Heart left ventricle (tissue), 16 donors: ENCODE data around the gene PEX19. TPM values are rescaled to one million over a fixed set of nuclear protein-coding genes. Genes with fewer than 3 reads are reported as not detected.
A peak's percentile ranks its signal among the peaks of the same experiment; 100 is the strongest.

ENCODE experiments used
- ATAC-seq, 4 donors: fragments of 200-7000 bp; cut with Tn5 transposase; one replicate each; pipeline ENCODE4 v1.9.1; 2020 to 2022; ENCODE audit warnings: moderate library complexity in 4 of 4, mild to moderate bottlenecking in 3 of 4, moderate number of reproducible peaks in 1 of 4
- DNase-seq, 5 donors: peaks; one replicate each; pipeline ENCODE4 v3.0.0-alpha.2; 2020
- H3K27ac ChIP-seq, 12 donors: fragments of 200-600 bp; sonication (generic) in 4 of 12; one replicate each; pipeline versions ENCODE4 v1.5.0 to v1.8.0; 2016 to 2022; ENCODE audit warnings: mild to moderate bottlenecking in 2 of 12
- H3K27me3 ChIP-seq, 9 donors: fragments of 200-600 bp; sonication (generic) in 2 of 9; one replicate each; pipeline versions ENCODE4 v1.5.1 to v1.8.0; 2016 to 2022; ENCODE audit warnings: mild to moderate bottlenecking in 3 of 9
- H3K36me3 ChIP-seq, 9 donors: fragments of 200-600 bp; sonication (generic) in 2 of 9; one replicate each; pipeline versions ENCODE4 v1.5.0 to v1.8.0; 2018 to 2022; ENCODE audit warnings: mild to moderate bottlenecking in 2 of 9
- H3K4me1 ChIP-seq, 12 donors: fragments of 200-600 bp; sonication (generic) in 4 of 12; one replicate each; pipeline versions ENCODE4 v1.5.0 to v1.8.0; 2016 to 2022; ENCODE audit warnings: mild to moderate bottlenecking in 3 of 12
- H3K4me3 ChIP-seq, 12 donors: fragments of 200-600 bp; sonication (generic) in 4 of 12; one replicate each; pipeline versions ENCODE4 v1.5.0 to v1.8.0; 2017 to 2022; ENCODE audit warnings: mild to moderate bottlenecking in 9 of 12, moderate library complexity in 4 of 12
- H3K9me3 ChIP-seq, 12 donors: fragments of 200-600 bp; sonication (generic) in 4 of 12; one replicate each; pipeline versions ENCODE4 v1.5.0 to v1.8.0; 2016 to 2022; ENCODE audit warnings: mild to moderate bottlenecking in 1 of 12
- POLR2A ChIP-seq, 2 donors: fragments of 450-650 bp; IDR thresholded peaks; one replicate each; pipeline ENCODE4 v1.6.1; 2017; ENCODE audit warnings: antibody characterized with exemption in 2 of 2, mild to moderate bottlenecking in 2 of 2, moderate library complexity in 2 of 2
- WGBS, 4 donors: extraction: QIAGEN DNeasy Blood & Tissue Kit in 2 of 4; methylation state at CpG; one replicate each; pipeline versions ENCODE4 v1.1.5 to v1.1.7; 2013 to 2018; 5-methylcytosine and 5-hydroxymethylcytosine counted together
- intact Hi-C, 10 donors: fragments of 100-400 bp; cut with DNase I; formaldehyde crosslinking; loops; one replicate each; pipeline versions ENCODE4 v1.11.1 to v1.14.2; 2022
- long read RNA-seq, 3 donors: library from polyadenylated mRNA; unstranded; transcript quantifications; one replicate each; pipeline ENCODE4 v2.0.0, GENCODE V29; 2020 to 2021
- polyA plus RNA-seq, 2 donors: library from polyadenylated mRNA; stranded (reverse); fragments of 200-250 nt; gene quantifications; one replicate each; pipeline ENCODE4 v1.2.3, GENCODE V29; 2013
- total RNA-seq, 9 donors: library from RNA; depleted of rRNA in 2 of 9; stranded (reverse); fragments of >200 nt in 2 of 9; fragmentation: NEBNext Ultra II Directional in 3 of 9; extraction: Animal tissue kit (Norgen Biotek cat#: 25700) in 3 of 9; gene quantifications; one replicate each; pipeline versions ENCODE4 v1.1.0 to v1.2.4, GENCODE V29; 2016 to 2023
- TF ChIP-seq, protein P1 (sequence below), 12 donors: fragments of 200-600 bp; sonication (generic) in 4 of 12; IDR thresholded peaks; one replicate each; pipeline versions ENCODE4 v1.5.0 to v1.8.0; 2018 to 2022; ENCODE audit warnings: antibody characterized with exemption in 12 of 12, mild to moderate bottlenecking in 5 of 12
- donor health status: ischemic (EF 13 %, LVEDD 7.1; RV severe dilation, severe dysfunction).
- donor health status: healthy with polysubstance abuse.
- donor health status: DM: no; HTN: yes; CAD: no.
- donor health status: DM: no; HTN: no; CAD: no.
- donor health status: ischemic (EF 25% LVEDD 6.9; RV normal size, moderate dysfunction).
- donor health status: ischemic (EF 25% LVEDD 5.7; RV mildly dilated, moderate dysfunction).
- donor health status: healthy.
- donor health status: DM: yes; HTN: yes; CAD: no.
- donor health status: ischemic (EF 35%, LVEDD 5.7; RV mildly dilated, moderate dysfunction).
- donor health status: nonischemic (EF 11% LVEDD 7.7; RV severe dilation, severe dysfunction).
- donor health status: DM: yes; HTN: yes; CAD: no.
- donor health status: PGD.
- donor health status: ischemic (EF 29% LVEDD 5.4; RV normal size, mild dysfunction).
- donor health status: nonischemic (EF 23%, LVEDD 6.1; RV moderate dilation, normal function).

Gene PEX19
- total RNA-seq (100 to 1,000 TPM in 1 of 9 donors, 10 to 100 TPM in 8; 65.0 to 105 (median 85.7) TPM), polyA plus RNA-seq (10 to 100 TPM; 22.5 to 44.8 TPM)
- long read RNA-seq, donor 1, transcript PEX19-201 (8 exons, 3,661 nt), result major isoform, 85 of 99 reads
- long read RNA-seq, donor 1, partial matches to known transcripts, result 5 of 99 reads
- long read RNA-seq, donor 1, other reads (novel, unspliced or antisense), result 5 of 99 reads
- long read RNA-seq, donor 2, transcript PEX19-205 (7 exons, 3,504 nt), result minor isoform, 24 of 386 reads
- long read RNA-seq, donor 2, transcript PEX19-201 (8 exons, 3,661 nt), result major isoform, 323 of 386 reads
- long read RNA-seq, donor 2, partial matches to known transcripts, result 12 of 386 reads
- long read RNA-seq, donor 2, other reads (novel, unspliced or antisense), result 26 of 386 reads
- long read RNA-seq, donor 3, transcript PEX19-201 (8 exons, 3,661 nt), result major isoform, 57 of 79 reads
- long read RNA-seq, donor 3, partial matches to known transcripts, result 5 of 79 reads
- long read RNA-seq, donor 3, other reads (novel, unspliced or antisense), result 14 of 79 reads

GRCh38 chr1:160284782-160285344 lies at the start of gene PEX19:
Gene PEX19 (minus strand): TSS chr1:160285133. CDS start chr1:160285124, 9 bp downstream.
- Histone ChIP-seq H3K27ac (peak within 1 kb of the TSS; percentile 56 to 92 (median 84)), H3K36me3 (peaks cover 0 to 58% (median 50%) of the 10 kb centered on the region in 9 donors), H3K9me3 (no peaks in the 10 kb centered on the region), H3K27me3 (no peaks in the 10 kb centered on the region), H3K4me3 (peak within 1 kb of the TSS; percentile 76 to 98 (median 88)), H3K4me1 (peaks cover 0 to 25% (median 18%) of the 10 kb centered on the region in 12 donors)
- intact Hi-C loops, result loop anchor here in 4 of 10 donors (2.0 to 5.0 kb wide), 4 partner anchors 22 to 188 kb away; partner anchors contain the start of genes DCAF8 (in 2 of the 4), COPA (in 1 of the 4), IGSF8 (in 1 of the 4) and NCSTN (in 1 of the 4)
- TF ChIP-seq, protein P1, sequence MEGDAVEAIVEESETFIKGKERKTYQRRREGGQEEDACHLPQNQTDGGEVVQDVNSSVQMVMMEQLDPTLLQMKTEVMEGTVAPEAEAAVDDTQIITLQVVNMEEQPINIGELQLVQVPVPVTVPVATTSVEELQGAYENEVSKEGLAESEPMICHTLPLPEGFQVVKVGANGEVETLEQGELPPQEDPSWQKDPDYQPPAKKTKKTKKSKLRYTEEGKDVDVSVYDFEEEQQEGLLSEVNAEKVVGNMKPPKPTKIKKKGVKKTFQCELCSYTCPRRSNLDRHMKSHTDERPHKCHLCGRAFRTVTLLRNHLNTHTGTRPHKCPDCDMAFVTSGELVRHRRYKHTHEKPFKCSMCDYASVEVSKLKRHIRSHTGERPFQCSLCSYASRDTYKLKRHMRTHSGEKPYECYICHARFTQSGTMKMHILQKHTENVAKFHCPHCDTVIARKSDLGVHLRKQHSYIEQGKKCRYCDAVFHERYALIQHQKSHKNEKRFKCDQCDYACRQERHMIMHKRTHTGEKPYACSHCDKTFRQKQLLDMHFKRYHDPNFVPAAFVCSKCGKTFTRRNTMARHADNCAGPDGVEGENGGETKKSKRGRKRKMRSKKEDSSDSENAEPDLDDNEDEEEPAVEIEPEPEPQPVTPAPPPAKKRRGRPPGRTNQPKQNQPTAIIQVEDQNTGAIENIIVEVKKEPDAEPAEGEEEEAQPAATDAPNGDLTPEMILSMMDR (IDR thresholded peaks at IDR 0.05), result no peak
- TF ChIP-seq POLR2A (IDR thresholded peaks at IDR 0.05), result peak in 1 of 2 donors; percentile 52
- ATAC-seq, result peak; percentile 99 to 100 (median 100)
- WGBS, 4 donors, result 0 to 1% (median 0%) methylated on average over 27 of the region's 27 CpGs
- peak; percentile 95 to 96 (median 95) for DNase-seq

DNA sequence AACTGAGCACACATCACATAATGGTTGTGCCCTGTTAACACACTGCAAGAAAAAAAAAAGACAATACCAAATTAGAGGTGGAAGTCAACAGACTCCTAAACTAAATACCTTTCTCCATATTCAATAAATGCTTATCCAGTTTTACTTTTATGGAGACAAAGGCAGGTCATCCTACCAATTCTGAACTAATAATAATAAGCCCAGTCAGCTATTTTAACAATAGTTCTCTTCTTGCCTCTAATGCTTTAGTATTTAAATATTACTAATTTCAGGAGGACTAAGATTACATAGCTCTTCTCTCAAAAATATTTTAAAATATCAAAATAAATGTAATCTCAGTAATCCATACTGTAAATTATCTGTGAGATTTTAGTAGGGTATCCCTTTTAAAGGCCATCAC lies 47.6 kb upstream of the PEX19 start:
- ATAC-seq, result no peak
- H3K4me1 ChIP-seq, result no peaks in the 10 kb centered on the region
- intact Hi-C loops, result loop anchor here in 1 of 10 donors (5.0 kb wide), 1 partner anchor 35 kb away; no protein-coding TSS in a partner anchor

GRCh38 chr1:160330119-160330518 lies 45.2 kb upstream of the PEX19 start:
- Histone ChIP-seq H3K27me3 (no peaks in the 10 kb centered on the region), H3K9me3 (no peaks in the 10 kb centered on the region), H3K27ac (no peak overlapping the region), H3K4me3 (no peak overlapping the region), H3K36me3 (peaks cover 0 to 100% (median 99%) of the 10 kb centered on the region in 9 donors), H3K4me1 (no peaks in the 10 kb centered on the region)
- DNase-seq (no peak), ATAC-seq (no peak)
- TF ChIP-seq, protein P1 (IDR thresholded peaks at IDR 0.05), result no peak
- TF ChIP-seq POLR2A (IDR thresholded peaks at IDR 0.05), result no peak
- intact Hi-C loops, result loop anchor here in 1 of 10 donors (5.0 kb wide), 1 partner anchor 33 kb away; no protein-coding TSS in a partner anchor

More for the DNA sequence above, 47.6 kb upstream of the PEX19 start:
- H3K9me3 ChIP-seq, result no peaks in the 10 kb centered on the region
- TF ChIP-seq, protein P1 (IDR thresholded peaks at IDR 0.05), result no peak
- TF ChIP-seq POLR2A (IDR thresholded peaks at IDR 0.05), result no peak
- no peak overlapping the region for H3K27ac ChIP-seq
- no peak overlapping the region for H3K4me3 ChIP-seq
- no peaks in the 10 kb centered on the region for H3K27me3 ChIP-seq
- DNase-seq, result no peak
- peaks cover 0 to 100% (median 97%) of the 10 kb centered on the region in 9 donors for H3K36me3 ChIP-seq

DNA sequence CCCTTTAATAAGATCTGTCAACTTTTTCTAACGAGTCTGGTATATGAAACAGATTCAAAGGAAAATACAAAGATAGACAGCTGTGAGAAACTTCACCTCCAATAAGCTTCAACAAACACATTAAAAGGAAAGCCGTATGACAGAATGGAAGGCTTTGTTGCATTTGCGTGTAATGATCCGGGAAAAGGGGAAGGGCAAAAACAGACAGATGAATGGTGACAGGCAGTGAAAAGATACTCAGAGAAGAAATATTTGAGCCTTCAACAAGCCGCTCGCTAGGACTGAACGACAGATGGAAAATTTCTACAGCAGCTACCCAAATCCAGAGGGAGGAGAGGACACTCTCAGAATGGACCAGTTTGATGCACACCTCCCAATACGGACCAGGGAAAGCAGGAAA lies 43.3 kb upstream of the PEX19 start:
- no peaks in the 10 kb centered on the region for H3K9me3 ChIP-seq
- DNase-seq (no peak), ATAC-seq (no peak)
- no peak for TF ChIP-seq POLR2A (IDR thresholded peaks at IDR 0.05)
- TF ChIP-seq, protein P1 (IDR thresholded peaks at IDR 0.05), result no peak
- H3K27me3 ChIP-seq, result no peaks in the 10 kb centered on the region
- peaks cover 0 to 100% (median 99%) of the 10 kb centered on the region in 9 donors for H3K36me3 ChIP-seq
- no peak overlapping the region for H3K4me3 ChIP-seq
- 68 to 76% (median 71%) methylated on average over 8 of the region's 8 CpGs for WGBS, 4 donors
- no peak overlapping the region for H3K27ac ChIP-seq
- H3K4me1 ChIP-seq, result no peaks in the 10 kb centered on the region
- intact Hi-C loops, result no loop called here
